ENCODE results near the gene EPRS1.
A peak's percentile ranks its signal among the peaks of the same experiment; 100 is the strongest.
"Not testable (repeated sequence)": the region's sequence is repeated elsewhere in the genome, so short reads cannot be mapped to it uniquely, and the experiment has no call there.

The EPRS1 gene

GRCh38 chr1:220067269-220068204, 21.2 kb upstream of the EPRS1 start:
- TF ChIP-seq TAF1 (IDR thresholded peaks at IDR 0.05; ENCODE audit: borderline replicate concordance, low read depth, low read length) (no peak), POLR2AphosphoS5 (IDR thresholded peaks at IDR 0.05; ENCODE audit: low read depth, low read length) (no peak), POLR2A (IDR thresholded peaks at IDR 0.05; ENCODE audit: low read depth, low read length) (no peak)
- FAIRE-seq, result no peak
- no peak for DNase-seq (ENCODE audit: insufficient read length)

GRCh38 chr1:220062629-220063028, 16.3 kb upstream of the EPRS1 start:
- no peak for FAIRE-seq
- no peak for TF ChIP-seq POLR2A (IDR thresholded peaks at IDR 0.05; ENCODE audit: low read depth, low read length)
- TF ChIP-seq TAF1 (IDR thresholded peaks at IDR 0.05; ENCODE audit: borderline replicate concordance, low read depth, low read length), result no peak
- TF ChIP-seq POLR2AphosphoS5 (IDR thresholded peaks at IDR 0.05; ENCODE audit: low read depth, low read length), result no peak
- DNase-seq (ENCODE audit: insufficient read length), result no peak

- TF ChIP-seq TAF1 (IDR thresholded peaks at IDR 0.05; ENCODE audit: borderline replicate concordance, low read depth, low read length) (no peak), POLR2AphosphoS5 (IDR thresholded peaks at IDR 0.05; ENCODE audit: low read depth, low read length) (no peak), POLR2A (IDR thresholded peaks at IDR 0.05; ENCODE audit: low read depth, low read length) (no peak)
- FAIRE-seq (no peak), DNase-seq (ENCODE audit: insufficient read length) (no peak)
Observed at GRCh38 chr1:220060876-220061275, 14.6 kb upstream of the EPRS1 start.

GRCh38 chr1:220056374-220056773, 10.1 kb upstream of the EPRS1 start:
- FAIRE-seq (no peak), DNase-seq (ENCODE audit: insufficient read length) (no peak)
- TF ChIP-seq TAF1 (IDR thresholded peaks at IDR 0.05; ENCODE audit: borderline replicate concordance, low read depth, low read length) (no peak), POLR2A (IDR thresholded peaks at IDR 0.05; ENCODE audit: low read depth, low read length) (no peak), POLR2AphosphoS5 (IDR thresholded peaks at IDR 0.05; ENCODE audit: low read depth, low read length) (no peak)

GRCh38 chr1:220045356-220046051, 801 bp downstream of the EPRS1 start:
- FAIRE-seq (no peak), DNase-seq (ENCODE audit: insufficient read length) (no peak)
- TF ChIP-seq POLR2AphosphoS5 (IDR thresholded peaks at IDR 0.05; ENCODE audit: low read depth, low read length) (no peak), POLR2A (IDR thresholded peaks at IDR 0.05; ENCODE audit: low read depth, low read length) (no peak), TAF1 (IDR thresholded peaks at IDR 0.05; ENCODE audit: borderline replicate concordance, low read depth, low read length) (no peak)

- TF ChIP-seq POLR2A (IDR thresholded peaks at IDR 0.05; ENCODE audit: low read depth, low read length), result no peak
- no peak for TF ChIP-seq TAF1 (IDR thresholded peaks at IDR 0.05; ENCODE audit: borderline replicate concordance, low read depth, low read length)
- TF ChIP-seq POLR2AphosphoS5 (IDR thresholded peaks at IDR 0.05; ENCODE audit: low read depth, low read length), result no peak
- DNase-seq (ENCODE audit: insufficient read length), result no peak
- FAIRE-seq, result peak; percentile 84
Observed at GRCh38 chr1:220044678-220045355, 1.5 kb downstream of the EPRS1 start.

GRCh38 chr1:220043646-220044045, 2.7 kb downstream of the EPRS1 start:
- FAIRE-seq, result no peak
- TF ChIP-seq POLR2A (IDR thresholded peaks at IDR 0.05; ENCODE audit: low read depth, low read length) (no peak), POLR2AphosphoS5 (IDR thresholded peaks at IDR 0.05; ENCODE audit: low read depth, low read length) (no peak), TAF1 (IDR thresholded peaks at IDR 0.05; ENCODE audit: borderline replicate concordance, low read depth, low read length) (no peak)
- no peak for DNase-seq (ENCODE audit: insufficient read length)

GRCh38 chr1:220040028-220040596, 6.2 kb downstream of the EPRS1 start:
- FAIRE-seq, result no peak
- DNase-seq (ENCODE audit: insufficient read length), result no peak
- TF ChIP-seq TAF1 (IDR thresholded peaks at IDR 0.05; ENCODE audit: borderline replicate concordance, low read depth, low read length), result no peak
- TF ChIP-seq POLR2AphosphoS5 (IDR thresholded peaks at IDR 0.05; ENCODE audit: low read depth, low read length), result no peak
- TF ChIP-seq POLR2A (IDR thresholded peaks at IDR 0.05; ENCODE audit: low read depth, low read length), result no peak

- DNase-seq (ENCODE audit: insufficient read length) (no peak), FAIRE-seq (no peak)
- TF ChIP-seq POLR2A (IDR thresholded peaks at IDR 0.05; ENCODE audit: low read depth, low read length) (no peak), POLR2AphosphoS5 (IDR thresholded peaks at IDR 0.05; ENCODE audit: low read depth, low read length) (no peak), TAF1 (IDR thresholded peaks at IDR 0.05; ENCODE audit: borderline replicate concordance, low read depth, low read length) (no peak)
Observed at GRCh38 chr1:220038640-220039039, 7.7 kb downstream of the EPRS1 start.

GRCh38 chr1:220037810-220038209, 8.5 kb downstream of the EPRS1 start:
- FAIRE-seq; DNase-seq (ENCODE audit: insufficient read length): not testable (repeated sequence)

GRCh38 chr1:220032911-220033310, 13.4 kb downstream of the EPRS1 start:
- TF ChIP-seq TAF1 (IDR thresholded peaks at IDR 0.05; ENCODE audit: borderline replicate concordance, low read depth, low read length), result no peak
- no peak for TF ChIP-seq POLR2AphosphoS5 (IDR thresholded peaks at IDR 0.05; ENCODE audit: low read depth, low read length)
- no peak for TF ChIP-seq POLR2A (IDR thresholded peaks at IDR 0.05; ENCODE audit: low read depth, low read length)
- FAIRE-seq (peak; percentile 58), DNase-seq (ENCODE audit: insufficient read length) (no peak)
